Osteocyte (in vitro differentiated cells): ENCODE data around the gene INPP5D. TPM values are rescaled to one million over a fixed set of nuclear protein-coding genes. Genes with fewer than 3 reads are reported as not detected.

Source experiments
- DNase-seq: peaks from one replicate; pipeline ENCODE4 v3.0.0; 2021; ENCODE audit warnings: mixed read lengths; ENCODE audit not compliant: unreplicated experiment; ENCODE audit errors: extremely low spot score
- H3K27ac Mint-ChIP-seq: one replicate; pipeline ENCODE4 v1.8.0; 2021; ENCODE audit warnings: mild to moderate bottlenecking, mixed read lengths; ENCODE audit not compliant: unreplicated experiment
- H3K27me3 Mint-ChIP-seq: one replicate; pipeline ENCODE4 v1.8.0; 2021; ENCODE audit warnings: mixed read lengths; ENCODE audit not compliant: unreplicated experiment
- H3K36me3 Mint-ChIP-seq: one replicate; pipeline ENCODE4 v1.8.0; 2021; ENCODE audit warnings: mixed read lengths; ENCODE audit not compliant: unreplicated experiment
- H3K4me1 Mint-ChIP-seq: one replicate; pipeline ENCODE4 v1.8.0; 2021; ENCODE audit warnings: mixed read lengths; ENCODE audit not compliant: unreplicated experiment
- H3K4me3 Mint-ChIP-seq: one replicate; pipeline ENCODE4 v1.8.0; 2021; ENCODE audit warnings: mild to moderate bottlenecking, moderate library complexity, mixed read lengths; ENCODE audit not compliant: unreplicated experiment
- H3K9me3 Mint-ChIP-seq: one replicate; pipeline ENCODE4 v1.8.0; 2021; ENCODE audit warnings: mixed read lengths; ENCODE audit not compliant: unreplicated experiment
- CTCF ChIP-seq: fragments of 200-600 bp; sonication (generic); IDR thresholded peaks from 2 replicates; pipeline ENCODE4 v1.5.0; 2021; ENCODE audit warnings: antibody characterized with exemption, mild to moderate bottlenecking, moderate library complexity
- total RNA-seq: library from RNA; stranded (reverse); gene quantifications from 2 replicates; pipeline ENCODE4 v1.2.1, GENCODE V29; 2021

Gene INPP5D
- total RNA-seq, 1 donor from 2014 or later: 0.40 TPM

- H3K27me3 Mint-ChIP-seq: peaks cover 38% of the 10 kb centered on the region
- peaks cover 4% of the 10 kb centered on the region for H3K9me3 Mint-ChIP-seq
- H3K4me3 Mint-ChIP-seq: no peak overlapping the region
- H3K4me1 Mint-ChIP-seq: no peaks in the 10 kb centered on the region
- no peak for DNase-seq
- no peak overlapping the region for H3K27ac Mint-ChIP-seq
- H3K36me3 Mint-ChIP-seq: no peaks in the 10 kb centered on the region
- no peak for TF ChIP-seq CTCF
Measured at GRCh38 chr2:233133239-233133638, 73.1 kb downstream of the INPP5D start.

GRCh38 chr2:233135421-233135820, 75.3 kb downstream of the INPP5D start:
- Mint-ChIP-seq H3K36me3 (no peaks in the 10 kb centered on the region), H3K4me3 (no peak overlapping the region), H3K9me3 (peaks cover 4% of the 10 kb centered on the region), H3K27ac (no peak overlapping the region), H3K4me1 (no peaks in the 10 kb centered on the region), H3K27me3 (peaks cover 47% of the 10 kb centered on the region)
- TF ChIP-seq CTCF: no peak
- DNase-seq: no peak

- no peak for DNase-seq
- Mint-ChIP-seq H3K4me1 (no peaks in the 10 kb centered on the region), H3K27me3 (peaks cover 52% of the 10 kb centered on the region), H3K9me3 (peaks cover 4% of the 10 kb centered on the region), H3K27ac (no peak overlapping the region), H3K36me3 (no peaks in the 10 kb centered on the region), H3K4me3 (no peak overlapping the region)
- no peak for TF ChIP-seq CTCF
Measured at GRCh38 chr2:233137040-233137439, 76.9 kb downstream of the INPP5D start.

- no peak for DNase-seq
- H3K27ac Mint-ChIP-seq: no peak overlapping the region
- peaks cover 48% of the 10 kb centered on the region for H3K27me3 Mint-ChIP-seq
- no peaks in the 10 kb centered on the region for H3K4me1 Mint-ChIP-seq
- TF ChIP-seq CTCF: no peak
- H3K9me3 Mint-ChIP-seq: no peaks in the 10 kb centered on the region
- no peak overlapping the region for H3K4me3 Mint-ChIP-seq
- no peaks in the 10 kb centered on the region for H3K36me3 Mint-ChIP-seq
Measured at GRCh38 chr2:233140077-233140585, 80.0 kb downstream of the INPP5D start.

- no peak overlapping the region for H3K4me3 Mint-ChIP-seq
- H3K9me3 Mint-ChIP-seq: no peaks in the 10 kb centered on the region
- DNase-seq: no peak
- no peak for TF ChIP-seq CTCF
- peaks cover 53% of the 10 kb centered on the region for H3K27me3 Mint-ChIP-seq
- no peak overlapping the region for H3K27ac Mint-ChIP-seq
- H3K36me3 Mint-ChIP-seq: no peaks in the 10 kb centered on the region
- no peaks in the 10 kb centered on the region for H3K4me1 Mint-ChIP-seq
Measured at GRCh38 chr2:233140978-233141377, 80.8 kb downstream of the INPP5D start.
